Measurements from ENCODE around the gene PPP1R10. TPM values are rescaled to one million over a fixed set of nuclear protein-coding genes. Genes with fewer than 3 reads are reported as not detected.
"Not testable (repeated sequence)": the region's sequence is repeated elsewhere in the genome, so short reads cannot be mapped to it uniquely, and the experiment has no call there.

PPP1R10 gene
- total RNA-seq (100 to 1,000 TPM in 1 of 7 donors, 10 to 100 TPM in 6; 44.7 to 106 (median 76.0) TPM), polyA plus RNA-seq (10 to 100 TPM; 34.7 to 88.3 TPM)
- long read RNA-seq, donor 1, partial matches to known transcripts, result 57 of 60 reads
- long read RNA-seq, donor 1, other reads (novel, unspliced or antisense), result 3 of 60 reads
- long read RNA-seq, donor 2, full-length matches to known transcripts, result 3 of 241 reads
- long read RNA-seq, donor 2, partial matches to known transcripts, result 157 of 241 reads
- long read RNA-seq, donor 2, other reads (novel, unspliced or antisense), result 81 of 241 reads
- long read RNA-seq, donor 3, full-length matches to known transcripts, result 2 of 27 reads
- long read RNA-seq, donor 3, partial matches to known transcripts, result 24 of 27 reads
- long read RNA-seq, donor 3, other reads (novel, unspliced or antisense), result 1 of 27 reads

- peak; percentile 98 to 99 (median 99) for DNase-seq
- Histone ChIP-seq H3K27ac (peak within 1 kb of the TSS; percentile 95), H3K27me3 (no peaks in the 10 kb centered on the region), H3K9me3 (no peaks in the 10 kb centered on the region), H3K4me3 (peak within 1 kb of the TSS; percentile 90), H3K4me1 (ENCODE audit: insufficient read depth) (peaks cover 1% of the 10 kb centered on the region), H3K36me3 (no peaks in the 10 kb centered on the region)
- intact Hi-C loops (cut with DNase I), result loop anchor here in 1 of 4 donors (5.0 kb wide), 1 partner anchor 70 kb away; the partner anchor contains the start of gene PPP1R18
- 0 to 1% (median 1%) methylated on average over 40 of the region's 40 CpGs for WGBS, 3 donors
- TF ChIP-seq CTCF (IDR thresholded peaks at IDR 0.05) (peak in 2 of 3 donors; percentile 10 to 17), EP300 (IDR thresholded peaks at IDR 0.05) (no peak), POLR2A (IDR thresholded peaks at IDR 0.05) (peak; percentile 100)
Observed at GRCh38 chr6:30616811-30617564, at the start of gene PPP1R10. Gene PPP1R10 (minus strand): TSS chr6:30617243. CDS start chr6:30609944, 7,299 bp downstream.

GRCh38 chr6:30666300-30666699, 49.3 kb upstream of the PPP1R10 start:
- WGBS, 3 donors, result 70 to 89% (median 72%) methylated on average over 2 of the region's 2 CpGs
- H3K4me3 ChIP-seq; H3K27me3 ChIP-seq; H3K36me3 ChIP-seq; H3K9me3 ChIP-seq; intact Hi-C loops (cut with DNase I); H3K27ac ChIP-seq; H3K4me1 ChIP-seq (ENCODE audit: insufficient read depth); DNase-seq: not testable (repeated sequence)

GRCh38 chr6:30664994-30665767, 48.1 kb upstream of the PPP1R10 start:
- WGBS, 3 donors, result 88 to 90% (median 89%) methylated on average over 34 of the region's 34 CpGs

GRCh38 chr6:30657922-30658321, 40.9 kb upstream of the PPP1R10 start:
- not testable (repeated sequence) for H3K27ac ChIP-seq; H3K27me3 ChIP-seq; H3K4me1 ChIP-seq (ENCODE audit: insufficient read depth); H3K4me3 ChIP-seq; H3K9me3 ChIP-seq; H3K36me3 ChIP-seq; DNase-seq
- 86 to 88% (median 87%) methylated on average over 5 of the region's 5 CpGs for WGBS, 3 donors
- intact Hi-C loops (cut with DNase I), result loop anchor here in 1 of 4 donors (10.0 kb wide), 1 partner anchor 163 kb away; no protein-coding TSS in a partner anchor

More at GRCh38 chr6:30664994-30665767, 48.1 kb upstream of the PPP1R10 start:
- no peaks in the 10 kb centered on the region for H3K4me1 ChIP-seq (ENCODE audit: insufficient read depth)
- intact Hi-C loops (cut with DNase I), result no loop called here
- TF ChIP-seq POLR2A (IDR thresholded peaks at IDR 0.05) (no peak), CTCF (IDR thresholded peaks at IDR 0.05) (no peak), EP300 (IDR thresholded peaks at IDR 0.05) (no peak)
- H3K27me3 ChIP-seq, result no peaks in the 10 kb centered on the region
- no peaks in the 10 kb centered on the region for H3K9me3 ChIP-seq
- H3K27ac ChIP-seq, result no peak overlapping the region
- DNase-seq, result no peak
- H3K4me3 ChIP-seq, result no peak overlapping the region
- no peaks in the 10 kb centered on the region for H3K36me3 ChIP-seq

GRCh38 chr6:30657454-30657853, 40.4 kb upstream of the PPP1R10 start:
- Histone ChIP-seq H3K4me1 (ENCODE audit: insufficient read depth) (no peaks in the 10 kb centered on the region), H3K27ac (no peak overlapping the region), H3K9me3 (no peaks in the 10 kb centered on the region), H3K27me3 (no peaks in the 10 kb centered on the region), H3K4me3 (no peak overlapping the region), H3K36me3 (no peaks in the 10 kb centered on the region)
- no peak for DNase-seq
- TF ChIP-seq EP300 (IDR thresholded peaks at IDR 0.05), result no peak
- no peak for TF ChIP-seq CTCF (IDR thresholded peaks at IDR 0.05)
- TF ChIP-seq POLR2A (IDR thresholded peaks at IDR 0.05), result no peak
- intact Hi-C loops (cut with DNase I), result loop anchor here in 1 of 4 donors (10.0 kb wide), 1 partner anchor 163 kb away; no protein-coding TSS in a partner anchor
